GM21447 (cell line): ENCODE data around the gene PGM1.

Experiments used
- ATAC-seq: cut with Tn5 transposase; IDR thresholded peaks from one replicate; pipeline ENCODE4 v1.9.1; 2021; ENCODE audit not compliant: unreplicated experiment

Gene PGM1

DNA sequence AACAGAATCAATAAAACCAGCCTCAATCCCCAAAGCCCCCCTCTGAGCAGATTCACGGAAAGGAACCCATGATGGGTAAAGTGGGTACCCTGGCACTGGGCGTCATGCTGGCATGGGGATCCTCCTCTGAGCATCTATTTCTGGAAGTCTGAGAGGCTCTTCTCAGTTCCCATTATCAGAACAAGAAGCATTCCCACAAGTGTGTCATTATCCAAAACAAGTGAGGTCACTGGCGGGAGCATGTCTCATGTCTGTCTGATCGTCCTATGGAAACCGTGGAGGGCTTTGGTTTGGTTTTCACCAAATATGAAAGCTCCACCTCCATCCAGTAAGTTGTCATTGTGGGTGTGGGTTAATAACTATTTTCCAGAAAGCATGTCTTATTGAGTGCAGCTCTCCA is 70.7 kb downstream of the PGM1 start:
- ATAC-seq: no peak

DNA sequence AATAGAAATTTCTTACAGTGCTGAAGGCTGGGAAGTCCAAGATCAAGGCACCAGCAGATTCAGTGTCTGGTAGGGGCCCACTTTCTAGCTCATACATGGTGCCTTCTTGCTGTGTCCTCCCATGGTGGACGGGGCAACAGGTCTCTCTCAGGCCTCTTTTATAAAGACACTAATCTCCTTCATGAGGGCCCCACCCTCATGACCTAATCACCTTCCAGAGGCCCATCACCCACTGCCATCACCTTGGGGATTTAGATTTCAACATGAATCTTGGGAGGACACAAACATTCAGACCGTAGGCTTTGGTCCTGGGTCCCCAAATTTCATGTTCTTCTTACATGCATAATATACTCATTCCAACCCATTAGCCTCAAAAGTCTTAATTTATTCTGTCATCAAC is 71.5 kb downstream of the PGM1 start:
- no peak for ATAC-seq

DNA sequence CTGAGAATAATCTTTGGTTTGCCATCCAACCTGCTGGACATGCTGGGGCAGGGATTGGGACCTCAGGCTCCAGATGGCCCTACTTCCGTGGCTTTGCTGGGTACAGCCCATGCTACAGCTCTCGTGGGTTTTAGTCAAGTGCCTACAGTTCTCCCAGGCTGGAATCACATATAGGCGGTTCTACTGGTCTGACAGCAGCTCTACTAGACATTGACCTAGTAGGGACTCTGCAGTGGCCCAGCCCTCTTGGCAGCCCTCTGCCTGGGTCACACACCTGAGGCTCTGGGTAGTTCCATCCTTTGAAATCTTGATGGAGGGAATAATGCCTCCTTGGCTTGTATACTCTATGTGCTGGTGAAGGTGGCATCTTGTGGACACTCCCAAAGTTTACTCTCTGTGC is 72.2 kb downstream of the PGM1 start:
- ATAC-seq: no peak

DNA sequence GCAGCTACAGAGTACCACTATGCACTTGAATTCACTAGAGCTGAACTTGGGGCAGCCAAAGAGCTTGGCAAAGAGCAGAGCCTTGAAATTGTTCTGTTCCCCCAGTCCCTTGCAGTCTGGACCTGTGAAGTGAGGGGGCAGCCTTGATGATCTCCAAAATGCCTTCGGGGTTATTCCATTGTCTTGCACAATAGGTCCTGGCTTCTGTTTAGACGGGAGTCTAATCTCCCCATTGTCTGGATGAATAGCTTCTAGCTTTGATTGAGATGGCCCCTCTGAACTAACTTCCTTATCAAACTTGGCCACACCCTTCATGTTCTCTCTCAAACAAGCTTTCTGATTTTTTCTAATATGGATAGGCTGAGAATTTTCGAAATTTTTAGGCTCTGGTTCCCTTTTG is 72.6 kb downstream of the PGM1 start:
- ATAC-seq: no peak

DNA sequence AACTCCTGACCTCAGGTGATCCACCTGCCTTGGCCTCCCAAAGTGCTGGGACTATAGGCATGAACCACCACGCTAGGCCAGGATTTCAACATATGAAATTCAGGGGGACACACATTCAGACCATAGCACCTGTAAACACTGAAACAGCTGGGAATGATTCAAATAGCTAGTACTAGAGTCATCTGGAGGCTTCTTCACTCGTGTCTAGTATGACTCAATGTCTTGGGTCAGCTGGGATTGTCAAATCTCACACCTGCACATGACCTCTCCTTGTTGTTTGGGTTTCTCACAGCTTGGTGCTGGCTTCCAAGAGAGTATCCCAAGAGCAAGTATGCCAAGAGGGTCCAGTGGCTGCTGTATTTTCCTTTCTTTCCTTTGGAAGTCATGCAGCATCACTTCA is 75.1 kb downstream of the PGM1 start:
- no peak for ATAC-seq

DNA sequence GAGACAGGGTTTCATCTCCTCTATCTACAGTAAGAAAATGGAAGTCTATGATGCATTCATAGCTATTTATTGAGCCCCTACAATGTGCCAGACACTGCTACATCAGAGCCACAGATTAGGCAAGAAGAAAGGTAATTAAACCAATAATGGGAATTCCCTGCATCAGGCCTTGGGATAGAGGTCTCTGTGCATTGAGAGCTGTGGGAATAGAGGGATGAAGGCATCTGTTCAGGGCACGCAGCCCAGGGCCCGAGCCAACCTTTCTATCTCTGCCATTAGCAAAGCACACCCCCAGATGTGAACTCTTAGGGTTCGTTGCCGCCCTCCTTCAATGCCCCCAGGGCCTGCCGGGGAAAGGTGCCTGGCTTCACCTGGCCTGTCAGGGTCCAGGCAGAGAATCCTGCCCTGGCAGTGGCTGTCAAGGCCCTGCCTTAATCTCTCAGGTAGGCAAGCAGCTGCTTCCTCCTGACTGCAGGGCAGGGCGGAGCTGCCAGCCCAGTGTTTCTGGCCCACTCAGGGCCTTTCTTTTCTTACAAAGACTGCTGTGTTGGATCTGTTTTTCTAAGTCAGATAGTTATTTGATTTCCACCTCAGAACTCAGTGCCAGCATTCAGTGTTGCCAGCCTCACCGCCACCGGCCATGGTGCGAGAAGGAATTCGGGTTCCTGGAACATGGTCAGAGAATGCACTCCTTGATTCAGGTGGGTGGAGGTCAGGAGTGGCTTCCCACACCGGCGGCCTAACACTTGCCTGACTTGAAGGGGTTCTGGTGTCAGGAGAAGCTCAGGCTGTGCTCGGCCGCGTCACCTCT is 76.1 kb downstream of the PGM1 start:
- ATAC-seq: no peak

DNA sequence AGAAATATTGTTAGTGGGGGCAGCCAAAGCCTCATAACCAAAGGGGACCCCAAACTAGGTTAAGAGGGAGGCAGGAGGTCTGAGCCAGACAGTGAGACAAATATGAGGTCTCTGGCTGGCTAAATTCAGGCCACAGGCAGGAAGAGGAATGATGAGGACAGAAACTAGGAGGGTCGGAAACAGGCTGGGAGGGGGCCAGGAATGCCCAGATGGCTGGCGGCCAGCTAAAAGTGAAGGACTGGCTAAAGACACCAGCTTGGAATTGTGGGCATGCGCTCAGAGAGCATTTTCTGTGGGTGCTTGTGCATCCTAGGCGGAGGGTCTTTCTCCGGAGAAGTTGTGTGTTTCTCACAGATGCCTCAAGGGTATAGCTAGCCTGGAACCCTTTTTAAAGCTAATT is 77.0 kb downstream of the PGM1 start:
- ATAC-seq: no peak

DNA sequence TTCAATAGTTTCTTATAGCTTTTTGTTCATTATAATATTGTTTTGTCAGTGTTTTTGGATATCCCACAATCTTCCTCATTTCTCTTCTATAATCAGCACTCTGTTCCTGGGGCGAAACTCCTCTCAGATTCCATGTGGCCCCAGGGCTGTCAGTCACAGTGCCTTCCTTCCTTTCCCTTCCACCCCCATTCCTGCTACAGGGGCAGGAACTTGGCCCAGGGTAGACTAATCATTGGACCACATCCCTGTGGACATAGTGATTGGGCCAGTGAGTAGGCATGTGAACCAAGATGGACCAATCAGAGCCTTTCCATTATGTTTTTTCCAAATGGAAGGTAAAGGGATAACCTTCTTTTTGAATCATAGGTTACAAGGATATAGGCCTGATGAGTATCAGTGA is 78.3 kb downstream of the PGM1 start:
- ATAC-seq: no peak

DNA sequence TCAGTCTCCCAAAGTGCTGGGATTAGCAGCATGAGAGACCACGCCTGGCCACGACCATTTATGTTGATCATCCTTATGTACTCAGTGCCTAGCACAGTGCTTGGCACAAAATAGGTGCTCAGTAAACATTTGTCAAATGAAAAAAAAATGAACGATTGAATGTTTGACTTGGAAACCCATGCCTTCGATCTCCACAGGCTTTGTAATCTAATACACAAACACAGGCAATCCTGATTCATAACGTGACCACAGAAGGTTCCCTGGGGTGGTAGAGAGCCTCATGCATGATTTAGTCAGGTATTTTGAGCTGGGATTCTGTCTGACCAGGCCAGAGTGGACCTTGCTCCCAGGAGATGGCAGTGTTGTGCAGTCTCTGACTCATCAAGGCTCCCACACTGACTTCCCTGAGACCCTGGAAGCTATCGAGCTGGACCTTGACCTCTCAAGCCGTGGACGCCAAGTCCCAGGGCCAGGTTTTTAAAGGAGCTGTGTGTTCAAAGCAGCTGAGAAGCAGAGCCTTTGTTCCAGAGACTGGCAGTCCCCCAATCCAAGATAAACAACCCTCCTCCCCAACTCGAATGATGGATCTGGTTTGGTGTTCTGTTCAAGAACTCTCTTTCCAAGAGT is 81.1 kb downstream of the PGM1 start:
- no peak for ATAC-seq

DNA sequence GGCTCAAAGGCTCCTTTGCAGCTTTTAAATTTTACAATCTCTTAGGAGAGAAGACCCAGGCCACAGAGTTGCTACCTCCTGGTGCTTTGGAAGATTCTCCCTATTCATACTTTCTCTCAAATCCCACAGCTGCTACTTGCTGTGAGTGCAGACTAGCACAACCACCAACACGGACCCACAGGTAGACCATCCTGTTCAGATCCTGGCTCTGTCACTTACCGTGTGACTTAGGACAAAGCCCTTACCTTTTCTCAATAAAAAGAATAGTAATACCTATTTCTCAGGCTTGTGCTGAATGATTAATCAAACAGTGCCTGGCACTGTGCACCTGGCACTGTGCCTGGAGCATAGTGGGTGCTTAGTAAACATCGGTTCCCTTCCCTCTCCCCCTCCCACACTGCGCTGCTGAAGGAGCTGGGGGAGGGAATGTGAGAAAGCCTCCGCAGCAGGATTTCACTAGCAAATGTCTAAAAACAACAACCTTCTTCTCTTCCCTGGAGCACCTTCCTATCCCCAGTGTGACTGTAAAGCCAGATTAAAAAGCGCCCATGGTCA is 81.7 kb downstream of the PGM1 start:
- no peak for ATAC-seq

DNA sequence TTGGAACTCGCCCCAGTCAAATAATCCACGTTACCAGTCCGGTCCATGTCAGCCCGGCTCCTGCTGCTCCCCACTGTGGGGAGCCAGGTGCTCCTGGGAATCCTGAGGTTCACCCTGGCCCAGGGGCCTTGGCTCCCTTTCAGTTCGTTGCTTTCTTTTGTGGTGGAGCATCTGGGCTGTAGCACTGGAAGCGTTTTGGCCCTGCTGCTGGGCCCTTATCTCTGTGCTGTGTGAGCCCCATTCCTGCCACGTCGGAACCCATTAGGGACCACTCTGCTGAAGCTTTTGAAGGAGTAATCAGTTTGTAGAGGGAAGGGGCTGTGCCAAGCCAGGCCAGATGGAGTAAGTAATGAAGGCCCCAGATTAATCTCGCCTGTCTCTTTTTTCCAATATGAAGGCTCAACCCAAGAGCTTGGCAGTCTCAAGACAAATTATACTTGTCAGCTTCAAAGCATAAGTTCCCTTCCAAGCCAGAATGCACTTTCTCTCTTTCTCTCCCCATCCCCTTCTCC is 82.3 kb downstream of the PGM1 start:
- ATAC-seq: no peak

DNA sequence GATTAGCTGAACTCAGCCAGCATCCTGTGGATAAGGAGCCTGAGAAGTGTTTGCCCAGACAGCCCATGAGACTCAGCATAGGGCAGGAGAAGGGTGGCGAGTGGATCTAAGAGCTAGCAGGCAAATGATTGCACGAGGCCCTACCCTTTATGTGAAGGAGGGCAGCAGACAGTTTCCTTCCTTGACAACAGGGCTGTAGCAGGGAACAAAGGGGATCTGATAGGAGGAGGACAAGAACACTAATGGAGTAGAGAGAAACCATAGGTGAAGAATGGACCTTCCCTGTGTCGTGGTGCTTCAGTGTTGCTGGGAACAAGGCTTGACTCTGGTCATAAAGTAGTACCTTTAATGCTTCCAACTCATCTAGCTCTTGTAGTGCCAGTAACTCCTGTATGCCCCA is 84.3 kb downstream of the PGM1 start:
- no peak for ATAC-seq

DNA sequence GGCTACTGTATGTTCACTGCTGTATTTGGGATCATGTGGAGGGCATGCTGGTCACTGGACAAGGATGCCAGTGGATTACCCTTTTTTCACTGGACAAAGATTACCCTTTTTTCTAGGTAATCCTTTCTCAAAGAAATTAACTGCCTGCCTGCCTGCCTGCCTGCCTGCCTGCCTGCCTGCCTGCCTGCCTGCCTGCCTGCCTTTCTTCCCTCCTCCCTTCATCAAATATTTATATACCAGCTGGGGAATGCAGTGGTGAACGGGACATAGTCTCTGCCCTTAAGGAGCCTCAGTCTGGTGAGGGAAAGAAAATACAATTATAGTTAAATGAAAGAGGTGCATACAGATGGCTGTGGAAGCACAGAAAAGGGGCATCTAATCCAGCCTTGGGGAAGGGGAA is 85.0 kb downstream of the PGM1 start:
- ATAC-seq: no peak

DNA sequence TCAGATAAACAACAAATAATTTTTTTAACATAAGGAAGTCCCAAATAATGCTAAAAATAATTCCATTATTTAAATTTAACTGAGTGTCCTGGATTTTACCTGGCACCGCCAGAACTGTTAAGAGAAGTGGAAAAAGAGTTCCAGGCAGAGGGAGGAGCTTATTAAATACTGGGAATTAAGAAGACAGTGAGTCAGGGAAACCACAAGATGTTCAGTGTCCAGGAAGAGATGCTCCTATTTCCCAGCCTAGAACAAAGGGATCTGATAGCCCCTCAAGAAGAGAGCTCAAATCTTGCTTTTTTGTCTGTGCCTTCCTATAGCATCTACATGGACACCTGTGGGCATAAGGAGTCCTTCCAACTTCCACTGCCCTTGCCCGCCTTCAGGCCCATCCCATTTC is 85.9 kb downstream of the PGM1 start:
- ATAC-seq: no peak

DNA sequence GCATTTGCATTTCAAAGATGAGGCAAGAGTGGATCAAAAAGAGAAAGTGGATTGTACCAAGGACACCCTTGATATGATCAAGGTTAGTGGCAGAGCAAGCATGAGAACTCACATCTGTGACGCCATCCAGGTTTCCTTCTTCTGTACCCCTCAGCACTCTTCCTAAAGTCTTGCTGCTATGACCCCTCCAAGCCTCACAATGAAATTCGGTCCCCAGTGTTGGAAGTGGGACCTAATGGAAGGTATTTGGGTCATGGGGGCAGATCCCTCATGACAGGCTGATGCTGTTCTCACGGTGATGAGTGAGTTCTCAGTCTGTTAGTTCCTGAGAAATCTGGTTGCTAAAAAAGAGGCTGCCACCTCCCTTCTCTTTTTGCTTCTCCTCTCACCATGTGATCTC is 86.4 kb downstream of the PGM1 start:
- no peak for ATAC-seq

DNA sequence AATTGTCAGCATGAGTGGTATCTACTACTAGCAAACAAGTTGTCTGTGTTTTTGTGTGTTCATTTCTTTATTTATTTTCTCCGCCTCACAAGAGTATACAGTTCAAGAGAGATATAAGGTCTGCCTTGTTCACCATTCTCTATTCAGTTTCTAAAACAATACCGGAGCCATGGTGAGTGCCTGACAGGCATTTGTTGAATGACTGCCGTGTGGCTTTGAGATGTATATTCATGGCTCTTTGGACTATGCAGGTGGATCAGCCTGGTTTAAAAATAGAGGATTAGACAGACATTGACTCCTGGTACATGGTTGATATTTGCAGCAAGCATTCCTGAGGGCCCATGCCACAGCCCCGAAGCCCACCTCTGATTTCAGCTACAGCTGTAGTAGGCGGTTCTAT is 89.7 kb downstream of the PGM1 start:
- no peak for ATAC-seq

DNA sequence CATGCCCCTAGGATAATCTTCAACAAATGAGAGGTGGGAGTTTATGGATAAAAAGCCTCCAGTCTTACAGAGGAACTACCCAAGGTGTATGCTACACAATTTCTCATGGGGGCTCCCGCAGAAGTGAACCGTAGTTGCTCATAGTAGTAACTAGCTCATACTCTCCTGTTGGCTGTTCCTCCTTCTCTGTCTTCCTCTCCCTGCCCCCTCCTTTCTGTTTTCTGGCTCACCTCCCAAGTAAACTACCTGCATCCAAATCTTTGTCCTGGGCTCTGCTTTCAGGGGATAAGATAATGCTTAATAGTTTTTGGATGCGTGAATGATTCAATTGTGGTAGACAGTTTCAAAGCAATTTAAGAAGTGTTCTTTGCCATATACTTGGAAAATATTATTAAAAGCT is 90.5 kb downstream of the PGM1 start:
- ATAC-seq: no peak

DNA sequence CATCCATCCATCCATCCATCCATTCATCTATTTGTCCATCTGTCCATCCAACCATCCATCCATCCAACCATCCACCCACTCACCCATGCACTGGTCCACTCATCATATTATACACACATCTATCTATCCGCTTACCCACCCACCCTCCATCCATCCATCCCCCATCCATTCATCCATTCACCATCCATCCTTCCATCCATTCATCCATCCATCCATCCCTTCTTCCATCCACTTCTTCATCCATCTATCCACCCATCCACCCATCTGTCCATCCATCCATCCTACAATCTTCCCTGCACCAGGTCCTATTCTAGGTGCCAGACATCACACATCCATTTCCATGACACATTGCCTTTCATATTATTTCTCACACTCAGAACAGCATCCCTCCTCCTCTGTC is 93.5 kb downstream of the PGM1 start:
- no peak for ATAC-seq

DNA sequence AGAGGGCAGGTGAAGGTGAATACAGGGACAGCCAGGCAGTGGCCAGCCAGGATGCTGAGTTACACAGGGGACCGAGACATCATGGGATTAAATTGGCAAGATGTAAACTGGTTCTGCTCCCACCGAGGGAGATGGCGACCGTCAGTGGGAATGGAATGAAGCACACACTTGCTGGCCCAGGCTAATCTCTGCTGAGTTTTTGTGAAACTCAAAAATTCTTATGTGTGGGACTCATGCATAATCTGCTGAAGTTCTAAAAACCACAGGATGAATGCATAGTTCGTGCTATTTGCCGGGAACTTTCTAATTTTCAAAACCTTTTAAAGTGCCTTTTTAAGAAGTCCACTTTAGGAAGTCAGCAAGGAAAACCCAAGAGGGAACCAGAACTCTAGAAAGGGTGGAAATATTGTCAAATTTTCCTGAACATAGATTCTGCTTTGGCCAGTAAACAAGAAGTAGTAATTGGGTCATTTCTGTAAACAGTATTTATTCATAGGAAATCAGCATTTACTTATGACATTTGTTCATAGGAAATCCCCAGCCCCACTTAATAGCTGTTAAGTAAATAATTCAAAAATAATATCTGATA is 95.2 kb downstream of the PGM1 start:
- no peak for ATAC-seq

DNA sequence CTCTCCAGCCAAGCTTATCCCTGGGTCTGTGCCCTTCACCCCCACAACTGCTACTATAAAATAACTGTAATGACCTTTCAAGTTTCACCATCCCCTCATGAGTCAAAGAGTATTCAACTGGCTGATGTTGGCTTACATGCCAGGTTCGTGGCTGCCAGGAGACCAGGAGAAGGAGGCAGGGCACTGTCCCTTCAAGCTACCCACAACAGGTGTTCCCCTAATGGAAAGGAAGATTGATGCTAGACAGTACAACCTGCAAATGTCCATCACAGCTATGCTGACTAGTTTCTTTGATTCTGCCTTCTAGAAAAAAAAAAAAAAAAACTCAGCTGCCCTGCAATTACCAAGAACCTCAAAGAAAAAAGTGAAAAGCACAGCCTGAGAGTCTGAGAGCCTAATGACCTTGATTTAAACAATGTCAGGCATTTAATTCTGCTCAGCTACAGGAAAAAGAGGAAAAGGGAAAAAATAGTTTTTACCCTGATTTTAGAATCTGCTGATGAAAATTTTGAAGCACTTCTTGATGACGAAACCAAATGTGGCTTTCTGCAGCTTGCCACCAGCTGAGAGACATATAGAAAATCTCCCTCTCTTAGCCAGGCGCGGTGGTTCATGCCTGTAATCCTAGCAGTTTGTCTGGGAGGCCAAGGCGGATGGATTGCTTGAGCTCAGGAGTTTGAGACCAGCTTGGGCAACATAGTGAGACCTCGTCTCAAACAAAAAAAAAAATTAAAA is 97.9 kb downstream of the PGM1 start:
- ATAC-seq: no peak

DNA sequence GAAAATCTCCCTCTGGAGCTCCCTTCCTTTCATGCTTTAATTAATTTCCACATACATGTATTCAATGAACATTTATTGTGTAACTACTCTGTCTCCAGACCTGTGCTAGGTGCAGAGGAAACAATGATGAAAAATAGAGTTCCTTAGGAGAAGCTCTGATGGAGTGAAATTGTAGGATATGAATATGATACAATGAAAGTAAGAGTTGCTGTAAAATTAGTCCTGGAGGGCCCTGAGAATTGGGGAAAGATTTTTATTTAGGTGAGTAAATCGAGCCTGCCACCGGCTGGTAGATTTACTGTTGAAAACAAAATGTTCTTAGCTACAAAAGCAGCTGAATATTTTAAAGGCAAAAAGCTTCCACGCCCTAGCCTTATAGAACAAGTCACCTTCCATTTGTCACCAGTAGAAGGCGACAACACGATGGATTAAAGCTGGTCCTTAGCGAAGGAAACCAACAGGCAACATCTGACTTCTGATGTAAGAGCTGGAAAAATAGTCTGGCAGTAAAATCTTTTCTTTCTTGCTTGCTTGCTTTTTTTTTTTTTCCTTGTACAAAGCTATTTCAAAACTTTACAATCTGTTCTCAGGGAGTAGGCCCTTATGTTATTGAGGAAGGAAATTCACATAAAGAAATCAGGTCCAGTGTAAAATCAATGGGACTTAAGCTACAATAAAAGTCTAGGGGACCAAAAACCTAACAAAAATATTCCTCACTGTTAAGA is 98.7 kb downstream of the PGM1 start:
- ATAC-seq: peak; percentile 67
